B cell (primary cell): ENCODE data around the gene MEF2B.

ENCODE experiments used
- EZH2 ChIP-seq: IDR thresholded peaks from 2 replicates; pipeline ENCODE4 v1.6.1; 2012; ENCODE audit warnings: borderline replicate concordance, low read depth, mild to moderate bottlenecking, moderate library complexity, low read length; ENCODE audit not compliant: insufficient read depth, poor library complexity, severe bottlenecking
- TF ChIP-seq, protein P1 (sequence below): fragments of 200-600 bp; IDR thresholded peaks from one replicate; pipeline ENCODE4 v1.8.0; 2022; ENCODE audit warnings: antibody characterized with exemption, mild to moderate bottlenecking

DNA sequence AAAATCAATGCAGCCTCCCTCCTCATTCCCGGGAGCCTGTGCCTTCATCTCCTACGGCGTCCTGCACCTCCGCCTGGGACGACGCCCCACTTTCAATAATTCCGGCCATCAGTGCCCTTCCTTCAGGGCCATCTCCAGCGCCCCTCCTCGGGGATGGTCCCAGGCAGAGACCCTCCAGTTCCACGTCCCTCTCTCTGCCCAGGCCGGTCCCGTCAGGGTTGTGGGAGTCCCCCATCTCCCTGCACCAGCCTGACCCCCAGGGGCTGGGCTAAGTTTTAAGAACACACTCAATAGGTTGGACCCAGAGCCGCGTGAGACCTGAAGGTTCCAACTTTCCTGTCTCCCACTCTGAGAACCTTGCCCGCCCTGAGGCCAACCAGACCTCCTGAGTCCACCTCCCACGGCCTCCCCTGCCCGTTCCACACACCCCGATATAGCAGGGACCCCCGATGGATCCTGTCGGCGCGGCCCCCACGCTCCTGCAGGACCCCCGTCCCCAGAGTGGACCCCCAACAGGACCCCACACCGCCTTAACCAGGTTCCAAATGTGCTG is 32.4 kb downstream of the MEF2B start:
- TF ChIP-seq EZH2, result no peak
- TF ChIP-seq, protein P1, sequence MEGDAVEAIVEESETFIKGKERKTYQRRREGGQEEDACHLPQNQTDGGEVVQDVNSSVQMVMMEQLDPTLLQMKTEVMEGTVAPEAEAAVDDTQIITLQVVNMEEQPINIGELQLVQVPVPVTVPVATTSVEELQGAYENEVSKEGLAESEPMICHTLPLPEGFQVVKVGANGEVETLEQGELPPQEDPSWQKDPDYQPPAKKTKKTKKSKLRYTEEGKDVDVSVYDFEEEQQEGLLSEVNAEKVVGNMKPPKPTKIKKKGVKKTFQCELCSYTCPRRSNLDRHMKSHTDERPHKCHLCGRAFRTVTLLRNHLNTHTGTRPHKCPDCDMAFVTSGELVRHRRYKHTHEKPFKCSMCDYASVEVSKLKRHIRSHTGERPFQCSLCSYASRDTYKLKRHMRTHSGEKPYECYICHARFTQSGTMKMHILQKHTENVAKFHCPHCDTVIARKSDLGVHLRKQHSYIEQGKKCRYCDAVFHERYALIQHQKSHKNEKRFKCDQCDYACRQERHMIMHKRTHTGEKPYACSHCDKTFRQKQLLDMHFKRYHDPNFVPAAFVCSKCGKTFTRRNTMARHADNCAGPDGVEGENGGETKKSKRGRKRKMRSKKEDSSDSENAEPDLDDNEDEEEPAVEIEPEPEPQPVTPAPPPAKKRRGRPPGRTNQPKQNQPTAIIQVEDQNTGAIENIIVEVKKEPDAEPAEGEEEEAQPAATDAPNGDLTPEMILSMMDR, result no peak
